ENCODE results near the gene DLL1.

DLL1 gene

GRCh38 chr6:170261643-170262488 is 29.0 kb downstream of the DLL1 start:
- Histone ChIP-seq H3K36me3 (ENCODE audit: control insufficient read depth in 5 of 5, insufficient read depth in 5 of 5, low read length in 5 of 5) (no peaks in the 10 kb centered on the region), H3K27ac (ENCODE audit: low read depth, low read length) (no peak overlapping the region), H3K4me1 (ENCODE audit: control insufficient read depth in 5 of 5, insufficient read depth in 5 of 5, low read length in 5 of 5) (peaks cover 0 to 14% (median 9%) of the 10 kb centered on the region in 5 donors), H3K27me3 (ENCODE audit: control insufficient read depth in 5 of 5, insufficient read depth in 4 of 5, low read length in 5 of 5) (peaks cover 0 to 17% (median 8%) of the 10 kb centered on the region in 5 donors), H3K4me3 (ENCODE audit: low read depth in 1 of 5, low read length in 5 of 5) (no peak overlapping the region), H3K9me3 (ENCODE audit: control insufficient read depth in 5 of 5, low read length in 5 of 5) (no peaks in the 10 kb centered on the region), H3K9ac (ENCODE audit: low read length in 5 of 5) (no peak overlapping the region)

- peaks cover 0 to 5% (median 2%) of the 10 kb centered on the region in 5 donors for H3K4me1 ChIP-seq (ENCODE audit: control insufficient read depth in 5 of 5, insufficient read depth in 5 of 5, low read length in 5 of 5)
- H3K4me3 ChIP-seq (ENCODE audit: low read depth in 1 of 5, low read length in 5 of 5) = no peak overlapping the region
- no peak overlapping the region for H3K27ac ChIP-seq (ENCODE audit: low read depth, low read length)
- no peaks in the 10 kb centered on the region for H3K36me3 ChIP-seq (ENCODE audit: control insufficient read depth in 5 of 5, insufficient read depth in 5 of 5, low read length in 5 of 5)
- H3K9me3 ChIP-seq (ENCODE audit: control insufficient read depth in 5 of 5, low read length in 5 of 5) = no peaks in the 10 kb centered on the region
- peaks cover 0 to 17% (median 8%) of the 10 kb centered on the region in 5 donors for H3K27me3 ChIP-seq (ENCODE audit: control insufficient read depth in 5 of 5, insufficient read depth in 4 of 5, low read length in 5 of 5)
- H3K9ac ChIP-seq (ENCODE audit: low read length in 5 of 5) = no peak overlapping the region
Measured at GRCh38 chr6:170260686-170261085, 30.2 kb downstream of the DLL1 start.

- H3K9ac ChIP-seq (ENCODE audit: low read length in 5 of 5) = no peak overlapping the region
- H3K4me1 ChIP-seq (ENCODE audit: control insufficient read depth in 5 of 5, insufficient read depth in 5 of 5, low read length in 5 of 5) = no peaks in the 10 kb centered on the region
- H3K27ac ChIP-seq (ENCODE audit: low read depth, low read length) = no peak overlapping the region
- no peak overlapping the region for H3K4me3 ChIP-seq (ENCODE audit: low read depth in 1 of 5, low read length in 5 of 5)
- H3K36me3 ChIP-seq (ENCODE audit: control insufficient read depth in 5 of 5, insufficient read depth in 5 of 5, low read length in 5 of 5) = no peaks in the 10 kb centered on the region
- H3K27me3 ChIP-seq (ENCODE audit: control insufficient read depth in 5 of 5, insufficient read depth in 4 of 5, low read length in 5 of 5) = peaks cover 0 to 22% (median 7%) of the 10 kb centered on the region in 5 donors
- H3K9me3 ChIP-seq (ENCODE audit: control insufficient read depth in 5 of 5, low read length in 5 of 5) = no peaks in the 10 kb centered on the region
Measured at GRCh38 chr6:170259278-170259677, 31.6 kb downstream of the DLL1 start.

- Histone ChIP-seq H3K27ac (ENCODE audit: low read depth, low read length) (no peak overlapping the region), H3K9ac (ENCODE audit: low read length in 5 of 5) (no peak overlapping the region), H3K27me3 (ENCODE audit: control insufficient read depth in 5 of 5, insufficient read depth in 4 of 5, low read length in 5 of 5) (peaks cover 0 to 20% (median 7%) of the 10 kb centered on the region in 5 donors), H3K4me3 (ENCODE audit: low read depth in 1 of 5, low read length in 5 of 5) (no peak overlapping the region), H3K4me1 (ENCODE audit: control insufficient read depth in 5 of 5, insufficient read depth in 5 of 5, low read length in 5 of 5) (no peaks in the 10 kb centered on the region), H3K9me3 (ENCODE audit: control insufficient read depth in 5 of 5, low read length in 5 of 5) (no peaks in the 10 kb centered on the region), H3K36me3 (ENCODE audit: control insufficient read depth in 5 of 5, insufficient read depth in 5 of 5, low read length in 5 of 5) (no peaks in the 10 kb centered on the region)
Measured at GRCh38 chr6:170258407-170258806, 32.5 kb downstream of the DLL1 start.

- Histone ChIP-seq H3K36me3 (ENCODE audit: control insufficient read depth in 5 of 5, insufficient read depth in 5 of 5, low read length in 5 of 5) (no peaks in the 10 kb centered on the region), H3K4me3 (ENCODE audit: low read depth in 1 of 5, low read length in 5 of 5) (no peak overlapping the region), H3K27me3 (ENCODE audit: control insufficient read depth in 5 of 5, insufficient read depth in 4 of 5, low read length in 5 of 5) (peaks cover 3 to 21% (median 14%) of the 10 kb centered on the region in 5 donors), H3K9ac (ENCODE audit: low read length in 5 of 5) (no peak overlapping the region), H3K4me1 (ENCODE audit: control insufficient read depth in 5 of 5, insufficient read depth in 5 of 5, low read length in 5 of 5) (no peaks in the 10 kb centered on the region), H3K9me3 (ENCODE audit: control insufficient read depth in 5 of 5, low read length in 5 of 5) (no peaks in the 10 kb centered on the region), H3K27ac (ENCODE audit: low read depth, low read length) (no peak overlapping the region)
Measured at GRCh38 chr6:170257376-170257775, 33.5 kb downstream of the DLL1 start.

- Histone ChIP-seq H3K36me3 (ENCODE audit: control insufficient read depth in 5 of 5, insufficient read depth in 5 of 5, low read length in 5 of 5) (no peaks in the 10 kb centered on the region), H3K4me1 (ENCODE audit: control insufficient read depth in 5 of 5, insufficient read depth in 5 of 5, low read length in 5 of 5) (no peaks in the 10 kb centered on the region), H3K4me3 (ENCODE audit: low read depth in 1 of 5, low read length in 5 of 5) (no peak overlapping the region), H3K27ac (ENCODE audit: low read depth, low read length) (no peak overlapping the region), H3K27me3 (ENCODE audit: control insufficient read depth in 5 of 5, insufficient read depth in 4 of 5, low read length in 5 of 5) (peaks cover 5 to 17% (median 10%) of the 10 kb centered on the region in 5 donors), H3K9me3 (ENCODE audit: control insufficient read depth in 5 of 5, low read length in 5 of 5) (no peaks in the 10 kb centered on the region), H3K9ac (ENCODE audit: low read length in 5 of 5) (no peak overlapping the region)
Measured at GRCh38 chr6:170256641-170257040, 34.2 kb downstream of the DLL1 start.

- no peak overlapping the region for H3K4me3 ChIP-seq (ENCODE audit: low read depth in 1 of 5, low read length in 5 of 5)
- no peaks in the 10 kb centered on the region for H3K9me3 ChIP-seq (ENCODE audit: control insufficient read depth in 5 of 5, low read length in 5 of 5)
- no peak overlapping the region for H3K27ac ChIP-seq (ENCODE audit: low read depth, low read length)
- H3K36me3 ChIP-seq (ENCODE audit: control insufficient read depth in 5 of 5, insufficient read depth in 5 of 5, low read length in 5 of 5) = no peaks in the 10 kb centered on the region
- peaks cover 2 to 17% (median 10%) of the 10 kb centered on the region in 5 donors for H3K27me3 ChIP-seq (ENCODE audit: control insufficient read depth in 5 of 5, insufficient read depth in 4 of 5, low read length in 5 of 5)
- no peak overlapping the region for H3K9ac ChIP-seq (ENCODE audit: low read length in 5 of 5)
- no peaks in the 10 kb centered on the region for H3K4me1 ChIP-seq (ENCODE audit: control insufficient read depth in 5 of 5, insufficient read depth in 5 of 5, low read length in 5 of 5)
Measured at GRCh38 chr6:170255426-170256125, 35.3 kb downstream of the DLL1 start.

GRCh38 chr6:170254315-170255213 is 36.3 kb downstream of the DLL1 start:
- Histone ChIP-seq H3K27me3 (ENCODE audit: control insufficient read depth in 5 of 5, insufficient read depth in 4 of 5, low read length in 5 of 5) (peaks cover 4 to 23% (median 10%) of the 10 kb centered on the region in 5 donors), H3K4me3 (ENCODE audit: low read depth in 1 of 5, low read length in 5 of 5) (no peak overlapping the region), H3K9me3 (ENCODE audit: control insufficient read depth in 5 of 5, low read length in 5 of 5) (no peaks in the 10 kb centered on the region), H3K4me1 (ENCODE audit: control insufficient read depth in 5 of 5, insufficient read depth in 5 of 5, low read length in 5 of 5) (no peaks in the 10 kb centered on the region), H3K27ac (ENCODE audit: low read depth, low read length) (no peak overlapping the region), H3K9ac (ENCODE audit: low read length in 5 of 5) (no peak overlapping the region), H3K36me3 (ENCODE audit: control insufficient read depth in 5 of 5, insufficient read depth in 5 of 5, low read length in 5 of 5) (no peaks in the 10 kb centered on the region)

- Histone ChIP-seq H3K36me3 (ENCODE audit: control insufficient read depth in 5 of 5, insufficient read depth in 5 of 5, low read length in 5 of 5) (no peaks in the 10 kb centered on the region), H3K27ac (ENCODE audit: low read depth, low read length) (no peak overlapping the region), H3K27me3 (ENCODE audit: control insufficient read depth in 5 of 5, insufficient read depth in 4 of 5, low read length in 5 of 5) (peaks cover 7 to 30% (median 10%) of the 10 kb centered on the region in 5 donors), H3K9me3 (ENCODE audit: control insufficient read depth in 5 of 5, low read length in 5 of 5) (no peaks in the 10 kb centered on the region), H3K4me3 (ENCODE audit: low read depth in 1 of 5, low read length in 5 of 5) (no peak overlapping the region), H3K9ac (ENCODE audit: low read length in 5 of 5) (no peak overlapping the region), H3K4me1 (ENCODE audit: control insufficient read depth in 5 of 5, insufficient read depth in 5 of 5, low read length in 5 of 5) (no peaks in the 10 kb centered on the region)
Measured at GRCh38 chr6:170253910-170254269, 37.0 kb downstream of the DLL1 start.

Data from subcutaneous abdominal adipose tissue (tissue), 5 donors.